Ramos (cell line): ENCODE measurements around the gene ABCC6.
"Not testable (repeated sequence)": the region's sequence is repeated elsewhere in the genome, so short reads cannot be mapped to it uniquely, and the experiment has no call there.

Experiments
- in situ Hi-C: fragments of 300-500 bp; cut with MboI; formaldehyde crosslinking; loops from one replicate; pipeline ENCODE4 v1.14.3; 2022; ENCODE audit warnings: low sequenced_read_pairs; ENCODE audit not compliant: unreplicated experiment

The ABCC6 gene

DNA sequence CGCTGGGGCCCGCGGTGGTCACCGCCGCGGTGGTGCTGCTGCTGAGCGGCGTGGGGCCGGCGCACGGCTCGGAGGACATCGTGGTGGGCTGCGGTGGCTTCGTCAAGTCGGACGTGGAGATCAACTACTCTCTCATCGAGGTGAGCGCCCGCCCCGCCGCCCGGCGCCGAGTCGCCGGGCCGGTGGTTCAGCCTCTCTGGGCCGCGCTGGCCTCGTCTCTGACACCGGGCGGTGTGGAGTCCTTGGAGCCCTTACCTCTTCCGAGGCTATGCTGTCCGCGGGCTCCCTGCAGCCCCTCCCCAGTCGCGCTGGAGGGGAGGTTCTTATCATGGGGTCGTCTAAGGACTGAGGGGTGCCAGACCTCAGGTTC, 9.4 kb upstream of the ABCC6 start:
- in situ Hi-C loops, result not testable (repeated sequence)

DNA sequence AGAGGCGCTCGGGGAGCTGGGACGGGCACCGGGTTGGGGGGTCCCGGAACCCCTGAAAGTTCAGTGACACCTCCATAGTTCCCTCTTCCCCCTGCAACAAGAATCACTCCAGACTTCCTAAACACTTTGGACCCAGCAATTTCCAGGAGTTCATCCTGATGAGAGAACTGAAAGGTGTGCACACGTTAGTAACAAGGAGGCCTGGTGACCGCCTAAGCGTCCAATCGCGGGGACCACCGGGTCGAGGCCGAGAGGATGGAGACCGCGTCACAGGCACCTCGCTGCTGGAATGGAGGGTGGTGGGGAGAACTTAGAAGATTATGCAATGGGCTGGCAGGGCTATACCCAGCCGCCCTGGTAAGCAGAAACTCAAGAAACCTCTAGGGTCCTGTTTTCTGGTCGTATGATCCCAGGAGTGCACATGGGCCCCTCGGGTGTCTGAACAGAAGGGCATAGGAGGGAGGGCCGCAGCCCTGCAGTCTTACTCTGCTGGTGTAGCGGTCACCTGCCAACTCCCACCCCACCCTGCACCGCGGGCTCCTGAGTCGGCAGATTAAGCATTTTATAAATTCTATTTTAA, 458 bp upstream of the ABCC6 start:
- in situ Hi-C loops, result not testable (repeated sequence)

DNA sequence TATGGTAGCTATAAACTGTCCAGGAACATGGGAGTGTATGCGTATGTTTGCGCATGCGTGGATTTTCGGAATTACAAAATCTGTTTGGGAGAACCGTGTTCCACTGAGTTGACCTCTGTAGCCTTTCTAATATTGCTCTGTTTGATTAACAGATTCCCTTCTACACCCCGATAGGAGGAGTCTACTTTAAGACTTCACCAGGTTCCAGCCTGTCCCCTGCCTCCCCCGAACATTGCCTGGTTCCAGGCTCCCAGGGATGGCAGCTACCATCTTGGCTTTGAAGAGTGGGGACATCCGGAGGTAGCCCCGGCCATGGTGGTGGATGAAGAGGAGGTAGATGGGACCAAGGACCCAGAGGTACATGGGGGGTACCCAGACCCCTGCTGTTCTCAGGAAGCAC, 1.9 kb downstream of the ABCC6 start:
- in situ Hi-C loops, result not testable (repeated sequence)

DNA sequence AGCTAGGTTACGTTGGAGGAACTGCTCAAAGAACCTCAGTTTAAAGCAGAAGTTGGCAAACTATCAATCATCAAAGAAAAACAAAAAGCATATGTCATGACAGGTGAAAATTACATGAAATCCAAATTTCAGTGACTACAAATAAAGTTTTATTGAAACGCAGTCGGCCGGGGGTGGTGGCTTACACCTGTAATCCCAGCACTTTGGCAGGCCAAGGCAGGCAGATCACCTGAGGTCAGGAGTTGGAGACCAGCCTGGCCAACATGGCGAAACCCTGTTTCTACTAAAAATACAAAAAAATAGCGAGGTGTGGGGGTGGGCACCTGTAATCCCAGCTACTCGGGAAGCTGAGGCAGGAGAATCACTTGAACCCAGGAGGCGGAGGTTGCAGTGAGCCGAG, 2.8 kb downstream of the ABCC6 start:
- in situ Hi-C loops, result not testable (repeated sequence)

DNA sequence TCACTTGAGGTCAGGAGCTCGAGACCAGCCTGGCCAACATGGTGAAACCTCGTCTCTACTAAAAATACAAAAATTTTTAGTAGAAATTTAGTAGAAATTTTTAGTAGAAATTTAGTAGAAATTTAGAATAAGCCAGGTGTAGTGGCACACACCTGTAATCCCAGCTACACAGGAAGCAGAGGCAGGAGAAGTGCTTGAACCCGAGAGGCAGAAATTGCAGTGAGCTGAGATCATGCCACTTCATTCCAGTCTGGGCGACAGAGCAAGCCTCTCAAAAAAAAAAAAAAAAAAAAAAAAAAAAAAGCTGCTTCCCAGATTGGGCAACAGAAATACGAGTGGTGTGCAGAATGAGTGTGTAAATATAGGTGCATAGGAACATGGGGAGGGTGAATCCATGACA, 4.5 kb downstream of the ABCC6 start:
- in situ Hi-C loops, result not testable (repeated sequence)

DNA sequence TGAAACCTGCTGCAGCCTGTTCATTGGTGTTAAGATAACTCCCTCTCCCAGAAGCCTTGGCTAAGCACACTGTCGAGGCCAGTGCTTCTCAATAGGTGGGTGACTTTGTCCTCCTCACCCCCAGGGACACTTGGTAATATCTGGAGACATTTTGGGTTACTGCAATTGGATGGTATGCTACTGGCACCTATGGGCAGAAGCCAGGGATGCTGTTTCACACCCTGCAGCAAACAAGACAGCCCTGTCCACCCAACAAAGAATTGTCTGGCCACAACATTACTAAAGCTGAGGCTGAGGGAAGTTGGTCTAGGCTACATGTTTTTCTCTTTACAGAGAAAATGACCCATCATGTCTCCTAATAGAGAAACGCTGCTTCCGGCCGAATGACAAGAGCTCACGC, 4.9 kb downstream of the ABCC6 start:
- in situ Hi-C loops, result not testable (repeated sequence)

DNA sequence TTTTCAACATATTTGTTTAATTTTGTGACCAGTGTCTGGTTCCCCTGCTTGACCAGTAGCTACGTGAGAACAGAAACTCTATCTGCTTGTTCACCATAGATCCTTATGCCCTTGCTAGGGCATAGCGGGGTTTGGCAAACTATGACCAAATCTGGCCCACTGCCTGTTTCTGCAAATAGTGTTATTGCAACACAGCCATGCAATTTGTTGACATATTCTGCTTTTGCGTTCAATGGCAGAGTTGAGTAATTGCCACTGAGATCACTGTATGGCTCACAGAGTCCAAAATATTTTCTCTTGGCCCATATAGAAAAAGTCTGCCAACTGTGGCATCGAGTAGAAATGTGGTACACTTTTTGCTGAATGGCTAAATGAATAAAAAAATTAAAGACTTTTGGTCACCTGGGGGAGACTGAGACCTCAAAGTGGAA, 9.4 kb downstream of the ABCC6 start:
- in situ Hi-C loops, result not testable (repeated sequence)

DNA sequence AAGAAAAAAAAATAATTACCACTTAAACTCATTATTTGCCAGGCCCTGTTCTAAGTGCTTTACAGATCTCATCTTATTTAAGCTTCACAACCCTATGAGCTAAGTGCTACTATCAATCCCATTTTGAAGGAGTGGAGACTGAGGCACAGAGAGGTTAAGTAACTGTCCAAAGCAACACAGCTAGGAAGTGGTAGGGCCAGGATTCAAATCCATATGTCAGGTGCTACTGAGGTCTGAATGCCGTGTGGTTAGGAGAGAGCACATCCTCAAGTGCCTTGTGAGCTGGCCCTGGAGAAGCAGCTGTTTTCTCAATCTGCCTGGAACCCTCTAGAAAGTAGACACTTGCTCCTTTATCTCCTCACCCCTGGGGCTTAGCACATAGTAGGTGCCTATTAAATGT, 11.9 kb downstream of the ABCC6 start:
- in situ Hi-C loops, result not testable (repeated sequence)

DNA sequence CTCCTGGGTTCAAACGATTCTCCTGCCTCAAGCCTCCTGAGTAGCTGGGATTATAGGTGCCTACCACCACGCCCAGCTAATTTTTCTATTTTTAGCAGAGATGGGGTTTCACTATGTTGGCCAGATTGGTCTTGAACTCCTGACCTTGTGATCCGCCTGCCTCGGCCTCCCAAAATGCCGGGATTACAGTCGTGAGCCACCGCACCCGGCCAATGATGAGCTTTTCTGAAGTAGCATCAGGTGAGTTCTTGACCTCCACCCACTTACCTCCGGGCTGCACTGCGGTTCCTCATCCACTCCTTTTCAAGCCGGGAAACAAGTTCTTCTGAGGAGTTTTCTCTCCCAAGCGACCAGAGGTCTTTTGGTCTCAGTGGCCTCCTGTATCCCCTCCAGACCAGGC, 14.8 kb downstream of the ABCC6 start:
- in situ Hi-C loops, result not testable (repeated sequence)

DNA sequence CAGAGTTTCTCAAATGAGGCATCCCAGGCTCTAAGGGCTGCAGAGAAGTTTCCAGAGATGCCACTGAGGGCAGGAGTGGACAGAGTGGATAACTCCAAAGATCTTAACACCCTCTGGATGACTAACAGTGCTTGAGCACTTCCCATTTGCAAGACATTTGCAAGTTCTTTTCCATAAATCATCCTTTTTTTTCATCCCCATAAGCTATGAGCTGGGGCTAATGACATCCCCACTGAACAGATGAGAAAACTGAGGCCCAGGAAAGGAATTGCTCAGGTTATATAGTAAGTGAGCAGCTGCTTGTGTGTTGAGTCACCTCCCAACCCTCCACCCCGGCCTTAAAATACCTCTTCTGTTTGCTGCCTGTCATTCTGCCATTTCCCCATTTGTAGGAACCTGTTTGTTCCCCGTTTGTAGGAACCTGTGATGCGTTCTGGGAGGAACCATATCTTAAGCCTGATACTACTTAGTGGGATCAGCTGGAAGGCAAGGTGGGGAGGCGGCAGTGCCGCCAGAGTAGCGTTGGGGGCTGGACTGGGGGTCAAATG, 15.4 kb downstream of the ABCC6 start:
- in situ Hi-C loops, result not testable (repeated sequence)

DNA sequence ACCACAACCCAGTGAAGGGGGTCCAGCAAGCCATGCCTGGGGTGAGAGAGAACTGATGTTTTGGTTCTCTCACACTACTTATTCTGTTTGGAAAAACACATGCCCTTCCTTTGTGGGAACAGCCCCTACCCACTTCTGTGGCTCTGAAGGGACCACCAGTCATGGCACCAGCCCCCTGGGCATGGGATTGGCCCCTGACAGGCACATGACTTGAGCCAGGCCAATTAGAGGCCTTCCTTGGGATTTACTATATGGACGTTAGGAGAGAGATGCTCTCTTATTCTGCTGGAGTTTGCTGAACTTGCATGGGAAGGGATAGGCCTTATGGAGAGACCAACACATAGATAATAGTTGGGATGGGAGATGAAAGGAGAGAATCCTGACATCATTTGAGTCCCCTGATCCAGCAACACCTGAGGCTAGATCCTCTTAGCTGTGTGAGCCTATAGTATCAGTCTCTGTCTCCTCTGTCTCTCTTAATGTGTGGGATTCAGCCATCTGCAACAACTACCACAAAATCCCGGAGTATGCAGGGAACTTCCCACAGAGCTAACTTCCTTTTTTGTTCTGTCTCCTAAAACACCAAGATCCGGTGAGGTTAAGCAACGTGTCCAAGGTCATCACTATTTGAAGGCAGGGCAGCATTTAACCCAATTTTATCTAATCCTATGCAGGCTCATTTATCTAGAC, 16.1 kb downstream of the ABCC6 start:
- in situ Hi-C loops, result not testable (repeated sequence)

DNA sequence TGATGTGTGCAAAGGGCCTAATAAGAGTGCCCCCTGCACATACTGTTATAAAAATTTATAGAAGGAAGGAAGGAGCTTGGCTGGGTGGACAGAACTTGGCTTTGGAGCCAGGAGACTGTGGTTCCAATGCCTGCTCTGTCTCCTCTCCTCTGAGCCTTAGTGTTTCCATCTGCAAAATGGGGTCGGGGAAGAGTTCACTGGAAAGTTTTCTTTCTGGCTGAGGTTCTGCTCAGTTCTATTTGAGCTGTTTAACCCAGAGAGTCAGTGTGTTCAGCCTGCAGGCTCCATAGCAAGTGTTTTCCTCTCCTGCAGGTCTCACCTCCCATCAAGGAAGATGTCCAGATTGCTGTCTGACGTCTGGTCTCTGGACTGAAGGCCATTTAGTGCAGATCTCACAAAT, 17.4 kb downstream of the ABCC6 start:
- in situ Hi-C loops, result not testable (repeated sequence)

DNA sequence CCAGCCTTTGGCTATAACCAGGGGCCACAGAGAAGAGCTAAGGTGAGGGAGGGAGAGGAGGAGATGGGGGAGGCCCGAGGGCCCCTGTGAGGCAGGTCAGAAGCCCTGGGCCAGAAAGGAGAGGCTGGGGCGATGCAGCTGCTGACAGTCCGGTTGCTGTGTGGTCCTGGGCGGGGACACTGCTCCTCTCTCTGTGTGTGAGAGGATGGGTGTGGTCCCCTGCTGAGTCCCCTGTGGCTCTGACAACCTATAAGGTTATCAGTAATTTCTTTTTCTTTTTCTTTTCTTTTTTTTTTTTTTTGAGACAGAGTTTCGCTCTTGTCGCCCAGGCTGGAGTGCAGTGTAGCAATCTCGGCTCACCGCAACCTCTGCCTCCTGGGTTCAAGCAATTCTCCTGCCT, 18.7 kb downstream of the ABCC6 start:
- in situ Hi-C loops, result not testable (repeated sequence)

DNA sequence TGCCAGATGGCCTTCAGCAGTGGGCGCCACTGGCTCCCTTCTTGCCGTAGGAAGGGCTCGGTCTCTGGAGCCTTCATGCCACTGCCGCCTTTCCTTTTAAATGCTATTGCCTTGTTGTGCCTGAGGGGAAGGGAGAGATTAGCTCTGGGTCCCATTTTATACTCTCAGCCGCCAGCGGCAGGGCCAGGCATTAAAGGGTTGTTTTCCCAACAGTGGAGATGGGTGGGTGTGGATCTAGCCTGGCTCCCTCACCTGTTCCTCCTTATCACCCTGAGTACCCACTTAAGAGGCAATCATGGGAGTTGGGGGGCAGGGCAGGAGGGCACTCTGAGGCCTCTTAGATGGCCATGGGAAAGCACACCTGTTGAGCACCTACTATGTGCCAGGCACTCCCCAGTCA, 19.8 kb downstream of the ABCC6 start:
- in situ Hi-C loops, result not testable (repeated sequence)

DNA sequence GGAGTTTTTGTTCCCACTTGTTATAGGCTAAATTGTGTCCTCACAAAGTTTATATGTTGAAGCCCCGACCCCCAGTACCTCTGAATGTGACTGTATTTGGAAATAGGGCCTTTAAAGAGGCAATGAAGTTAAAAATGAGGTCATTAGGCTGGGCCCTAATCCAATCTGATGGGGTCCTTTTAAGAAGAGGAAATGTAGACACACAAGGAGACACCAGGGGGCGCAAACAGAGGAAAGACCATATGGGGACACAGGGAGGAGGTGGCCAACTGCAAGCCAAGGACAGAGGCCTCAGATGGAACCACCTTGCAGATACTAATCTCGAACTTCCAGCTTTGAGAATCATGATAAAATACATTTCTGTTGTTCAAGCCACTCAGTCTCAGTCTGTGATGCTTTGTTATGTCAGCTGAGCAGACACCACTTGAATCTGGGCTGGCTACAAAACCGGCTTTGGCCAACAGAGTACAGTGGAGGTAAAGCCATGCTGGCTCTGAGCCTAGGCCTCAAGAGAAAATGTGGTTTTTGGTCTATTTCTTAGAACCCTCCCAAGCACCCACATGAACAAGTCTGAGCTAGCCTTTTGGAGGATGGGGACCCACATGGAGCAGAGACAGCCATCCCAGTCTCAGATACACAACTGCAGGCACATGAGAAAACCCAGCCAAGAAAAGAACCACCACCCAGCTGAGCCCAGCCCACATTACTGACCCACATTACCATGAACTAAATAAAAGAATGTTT, 20.7 kb downstream of the ABCC6 start:
- in situ Hi-C loops, result not testable (repeated sequence)

DNA sequence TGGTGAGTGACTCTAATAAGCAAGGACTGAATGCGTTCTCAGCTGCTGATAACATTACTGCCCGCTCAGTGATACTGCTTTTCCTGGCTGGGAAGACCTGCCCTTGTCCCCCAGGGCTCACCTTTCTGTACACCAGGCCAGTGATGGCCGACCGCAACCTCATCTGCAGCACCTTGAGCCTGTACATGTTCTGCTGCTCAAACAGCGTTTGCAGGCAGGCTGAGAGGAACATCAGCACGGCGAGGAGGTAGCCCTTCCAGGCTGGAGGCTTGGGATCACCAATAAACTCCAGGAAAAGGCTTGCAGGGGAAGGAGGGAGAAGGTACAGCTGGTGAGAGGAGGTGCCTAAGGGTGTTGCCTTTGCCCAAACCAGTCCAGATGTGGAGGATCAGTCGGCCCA, 21.4 kb downstream of the ABCC6 start:
- in situ Hi-C loops, result not testable (repeated sequence)

DNA sequence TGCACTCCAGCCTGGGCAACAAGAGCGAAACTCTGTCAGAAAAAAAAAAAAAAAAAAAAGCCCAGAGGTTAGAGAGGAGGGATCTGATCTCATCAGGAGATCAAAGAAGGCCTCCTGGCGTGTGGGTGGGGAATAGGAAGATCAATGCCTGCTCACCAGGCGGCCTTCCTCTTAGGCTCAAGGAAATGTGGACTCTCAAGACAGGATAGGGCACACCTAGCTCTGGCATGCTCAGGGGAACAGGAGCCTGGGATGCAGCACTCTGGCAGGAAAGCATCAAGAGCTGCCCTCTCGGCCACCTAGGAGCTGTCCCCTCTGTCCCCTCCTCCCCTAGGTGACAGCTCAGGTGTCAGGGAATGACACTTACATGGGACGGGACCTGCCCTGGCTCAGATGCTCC, 22.9 kb downstream of the ABCC6 start:
- in situ Hi-C loops, result not testable (repeated sequence)

DNA sequence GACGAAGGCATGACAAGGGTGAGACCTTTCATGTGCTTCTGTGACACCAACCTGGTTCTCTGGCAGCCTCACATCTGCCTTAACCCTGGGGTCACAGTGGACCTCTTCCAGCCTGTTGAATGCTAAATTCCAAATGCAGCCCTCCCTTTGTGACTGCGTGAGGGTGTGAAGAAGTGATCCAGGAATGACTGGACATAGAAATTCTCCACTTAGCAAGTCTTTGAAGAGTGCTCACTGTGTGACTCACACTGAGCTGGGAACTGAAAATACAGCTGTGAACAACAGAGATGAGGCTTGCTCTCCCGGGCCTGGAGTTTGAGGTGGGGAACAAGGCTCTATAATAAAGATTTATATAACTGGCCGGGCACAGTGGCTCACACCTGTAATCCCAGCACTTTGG, 23.9 kb downstream of the ABCC6 start:
- in situ Hi-C loops, result loop anchor here (10.0 kb wide), 2 partner anchors 55 to 445 kb away; no protein-coding TSS in a partner anchor

DNA sequence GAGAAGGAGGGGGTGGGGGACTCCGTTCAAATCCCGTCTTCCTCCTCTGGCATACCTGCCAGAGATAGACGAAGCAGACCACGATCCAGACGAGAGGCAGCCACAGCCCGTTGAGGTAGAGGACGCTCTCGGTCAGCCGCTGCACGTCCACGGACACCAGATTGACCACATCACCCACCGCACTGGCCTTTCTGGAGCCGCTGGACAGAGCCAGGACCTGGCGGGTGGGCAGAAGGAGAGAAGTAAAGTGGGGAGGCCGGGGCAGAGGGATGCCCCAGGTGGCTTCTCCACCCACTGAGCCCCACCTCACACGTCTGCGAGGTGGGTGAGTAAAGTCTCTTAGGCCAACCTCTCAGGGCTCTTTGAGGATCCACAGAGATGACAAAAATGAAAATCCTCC, 25.3 kb downstream of the ABCC6 start:
- in situ Hi-C loops, result loop anchor here (10.0 kb wide), 2 partner anchors 53 to 443 kb away; no protein-coding TSS in a partner anchor

DNA sequence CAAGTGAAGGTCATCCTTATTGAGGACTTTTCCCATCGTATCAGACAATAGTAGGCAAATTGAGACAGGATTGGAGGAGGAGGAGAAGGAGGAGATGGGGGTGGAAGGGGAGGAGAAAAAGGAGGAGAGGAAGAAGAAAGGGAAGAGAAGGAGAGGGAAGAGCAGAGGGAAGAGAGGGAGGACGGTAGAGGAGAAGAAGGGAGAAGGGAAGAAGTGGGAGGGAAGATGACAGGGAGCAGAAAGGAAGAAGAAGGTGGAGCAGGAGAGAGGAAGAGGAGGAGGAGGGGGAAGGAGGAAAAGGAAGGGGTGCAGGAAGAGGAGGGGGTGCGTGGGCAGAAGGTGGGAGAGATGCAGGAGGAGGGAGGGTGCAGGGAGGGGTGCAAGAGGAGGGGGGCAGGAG, 26.0 kb downstream of the ABCC6 start:
- in situ Hi-C loops, result loop anchor here (10.0 kb wide), 2 partner anchors 53 to 443 kb away; no protein-coding TSS in a partner anchor

DNA sequence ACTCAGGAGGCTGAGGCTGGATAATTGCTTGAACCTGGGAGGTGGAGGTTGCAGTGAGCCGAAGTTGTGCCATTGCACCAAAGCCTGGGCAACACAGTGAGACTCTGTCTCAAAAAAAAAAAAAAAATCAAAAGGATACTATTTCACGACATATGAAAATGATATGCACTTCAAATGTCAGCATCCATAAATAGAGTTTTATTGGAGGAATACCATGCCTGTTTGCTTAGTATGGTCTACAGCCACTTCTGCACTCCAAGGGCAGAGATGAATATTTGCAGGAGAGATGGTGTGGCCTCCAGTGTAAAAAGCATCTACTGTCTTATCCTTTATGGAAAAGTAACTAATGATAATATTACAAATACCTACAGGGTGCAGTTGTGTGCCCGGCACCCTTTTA, 27.2 kb downstream of the ABCC6 start:
- in situ Hi-C loops, result loop anchor here (10.0 kb wide), 2 partner anchors 51 to 441 kb away; no protein-coding TSS in a partner anchor
